ENCODE measurements around the gene PCDH9. TPM values are rescaled to one million over a fixed set of nuclear protein-coding genes. Genes with fewer than 3 reads are reported as not detected.

The PCDH9 gene
- total RNA-seq, 2 donors from 2014 or later, result 0.95 to 1.8 TPM

- no peaks in the 10 kb centered on the region for H3K4me1 Mint-ChIP-seq
- no peak for TF ChIP-seq CTCF (conservative IDR thresholded peaks at IDR 0.05)
- H3K27me3 Mint-ChIP-seq (ENCODE audit: insufficient read depth), result no peaks in the 10 kb centered on the region
- no peak overlapping the region for H3K27ac ChIP-seq (ENCODE audit: low read depth, low read length)
- no peak overlapping the region for H3K4me3 Mint-ChIP-seq
- WGBS, 2 experiments (ENCODE audit: insufficient coverage in 1 of 2, insufficient read length in 1 of 2), result no CpG with 5 or more reads among the region's 1 CpG
- no peaks in the 10 kb centered on the region for H3K27me3 ChIP-seq (ENCODE audit: control insufficient read depth, insufficient read depth, low read length, poor library complexity, severe bottlenecking)
- no peaks in the 10 kb centered on the region for H3K9me3 Mint-ChIP-seq
- no peaks in the 10 kb centered on the region for H3K36me3 ChIP-seq (ENCODE audit: control insufficient read depth, insufficient read depth, low read length)
- peaks cover 3% of the 10 kb centered on the region for H3K4me1 ChIP-seq (ENCODE audit: control insufficient read depth, insufficient read depth, low read length)
- no peaks in the 10 kb centered on the region for H3K36me3 Mint-ChIP-seq (ENCODE audit: low read depth)
- no peak overlapping the region for H3K9ac ChIP-seq (ENCODE audit: extremely low read depth, low read length, poor library complexity, severe bottlenecking)
- no peak overlapping the region for H3K4me3 ChIP-seq (ENCODE audit: low read length)
- H3K27ac Mint-ChIP-seq, result no peak overlapping the region
- DNase-seq, result no peak
- no peaks in the 10 kb centered on the region for H3K9me3 ChIP-seq (ENCODE audit: control insufficient read depth, low read length)
These were observed 451.7 kb downstream of the PCDH9 start for GRCh38 chr13:66778461-66778860.

- no peaks in the 10 kb centered on the region for H3K36me3 ChIP-seq (ENCODE audit: control insufficient read depth, insufficient read depth, low read length)
- no peak overlapping the region for H3K9ac ChIP-seq (ENCODE audit: extremely low read depth, low read length, poor library complexity, severe bottlenecking)
- Mint-ChIP-seq H3K9me3 (no peaks in the 10 kb centered on the region), H3K4me3 (no peak overlapping the region), H3K36me3 (ENCODE audit: low read depth) (no peaks in the 10 kb centered on the region), H3K27ac (no peak overlapping the region), H3K4me1 (no peaks in the 10 kb centered on the region), H3K27me3 (ENCODE audit: insufficient read depth) (no peaks in the 10 kb centered on the region)
- H3K27me3 ChIP-seq (ENCODE audit: control insufficient read depth, insufficient read depth, low read length, poor library complexity, severe bottlenecking), result no peaks in the 10 kb centered on the region
- no peak for DNase-seq
- H3K4me1 ChIP-seq (ENCODE audit: control insufficient read depth, insufficient read depth, low read length), result peaks cover 3% of the 10 kb centered on the region
- H3K27ac ChIP-seq (ENCODE audit: low read depth, low read length), result no peak overlapping the region
- H3K4me3 ChIP-seq (ENCODE audit: low read length), result no peak overlapping the region
- TF ChIP-seq CTCF (conservative IDR thresholded peaks at IDR 0.05), result no peak
- no peaks in the 10 kb centered on the region for H3K9me3 ChIP-seq (ENCODE audit: control insufficient read depth, low read length)
- 63 to 89% methylated on average over 1 to 2 of the region's 3 CpGs for WGBS, 2 experiments (ENCODE audit: insufficient coverage in 1 of 2, insufficient read length in 1 of 2)
These were observed 454.9 kb downstream of the PCDH9 start for GRCh38 chr13:66775196-66775595.

GRCh38 chr13:66774046-66774445, 456.1 kb downstream of the PCDH9 start:
- Histone ChIP-seq H3K4me1 (ENCODE audit: control insufficient read depth, insufficient read depth, low read length) (peaks cover 3% of the 10 kb centered on the region), H3K9ac (ENCODE audit: extremely low read depth, low read length, poor library complexity, severe bottlenecking) (no peak overlapping the region), H3K27ac (ENCODE audit: low read depth, low read length) (no peak overlapping the region), H3K4me3 (ENCODE audit: low read length) (no peak overlapping the region), H3K9me3 (ENCODE audit: control insufficient read depth, low read length) (no peaks in the 10 kb centered on the region), H3K27me3 (ENCODE audit: control insufficient read depth, insufficient read depth, low read length, poor library complexity, severe bottlenecking) (no peaks in the 10 kb centered on the region), H3K36me3 (ENCODE audit: control insufficient read depth, insufficient read depth, low read length) (no peaks in the 10 kb centered on the region)
- no peaks in the 10 kb centered on the region for H3K27me3 Mint-ChIP-seq (ENCODE audit: insufficient read depth)
- no peak overlapping the region for H3K27ac Mint-ChIP-seq
- DNase-seq, result no peak
- H3K4me3 Mint-ChIP-seq, result no peak overlapping the region
- WGBS, 2 experiments (ENCODE audit: insufficient coverage in 1 of 2, insufficient read length in 1 of 2), result 75 to 86% methylated on average over 1 to 2 of the region's 2 CpGs
- H3K36me3 Mint-ChIP-seq (ENCODE audit: low read depth), result no peaks in the 10 kb centered on the region
- no peaks in the 10 kb centered on the region for H3K4me1 Mint-ChIP-seq
- no peaks in the 10 kb centered on the region for H3K9me3 Mint-ChIP-seq
- TF ChIP-seq CTCF (conservative IDR thresholded peaks at IDR 0.05), result no peak
